LNCaP clone FGC (cell line): ENCODE results near the gene IL17A.

Experiments
- DNase-seq: peaks from one replicate; pipeline ENCODE4 v3.0.0-alpha.2; 2011; ENCODE audit warnings: low read depth
- H3K4me3 ChIP-seq: 2 replicates; pipeline ENCODE4 v1.5.1; 2011; ENCODE audit warnings: mild to moderate bottlenecking, low read depth, low read length, control low read depth
- CTCF ChIP-seq: IDR thresholded peaks from 2 replicates; pipeline ENCODE4 v1.5.1; 2012; ENCODE audit warnings: mild to moderate bottlenecking; ENCODE audit not compliant: control insufficient read depth, insufficient read depth; ENCODE audit errors: extremely low read depth

The IL17A gene

GRCh38 chr6:52231406-52232127 is 45.4 kb downstream of the IL17A start:
- no peak for TF ChIP-seq CTCF
- H3K4me3 ChIP-seq, result no peak overlapping the region
- DNase-seq, result no peak

DNA sequence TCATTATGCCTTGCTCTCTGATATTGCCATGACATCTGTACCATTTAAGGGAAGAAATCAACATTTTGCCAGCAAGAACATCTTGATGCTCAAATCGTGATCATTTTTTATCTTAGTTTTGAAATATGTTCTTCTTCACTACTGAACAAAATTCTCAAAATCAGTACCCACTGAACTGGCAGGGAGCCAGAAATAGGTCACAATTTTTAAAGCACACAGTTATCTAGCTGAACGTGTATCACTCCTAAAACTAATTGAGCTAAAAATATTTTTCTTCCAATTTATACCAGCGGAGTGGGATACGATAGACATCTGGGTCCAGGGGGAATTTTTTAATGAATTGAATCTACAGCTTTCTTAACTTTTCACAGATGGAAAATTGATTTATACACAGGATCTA is 46.8 kb downstream of the IL17A start:
- H3K4me3 ChIP-seq, result no peak overlapping the region
- no peak for DNase-seq
- no peak for TF ChIP-seq CTCF

DNA sequence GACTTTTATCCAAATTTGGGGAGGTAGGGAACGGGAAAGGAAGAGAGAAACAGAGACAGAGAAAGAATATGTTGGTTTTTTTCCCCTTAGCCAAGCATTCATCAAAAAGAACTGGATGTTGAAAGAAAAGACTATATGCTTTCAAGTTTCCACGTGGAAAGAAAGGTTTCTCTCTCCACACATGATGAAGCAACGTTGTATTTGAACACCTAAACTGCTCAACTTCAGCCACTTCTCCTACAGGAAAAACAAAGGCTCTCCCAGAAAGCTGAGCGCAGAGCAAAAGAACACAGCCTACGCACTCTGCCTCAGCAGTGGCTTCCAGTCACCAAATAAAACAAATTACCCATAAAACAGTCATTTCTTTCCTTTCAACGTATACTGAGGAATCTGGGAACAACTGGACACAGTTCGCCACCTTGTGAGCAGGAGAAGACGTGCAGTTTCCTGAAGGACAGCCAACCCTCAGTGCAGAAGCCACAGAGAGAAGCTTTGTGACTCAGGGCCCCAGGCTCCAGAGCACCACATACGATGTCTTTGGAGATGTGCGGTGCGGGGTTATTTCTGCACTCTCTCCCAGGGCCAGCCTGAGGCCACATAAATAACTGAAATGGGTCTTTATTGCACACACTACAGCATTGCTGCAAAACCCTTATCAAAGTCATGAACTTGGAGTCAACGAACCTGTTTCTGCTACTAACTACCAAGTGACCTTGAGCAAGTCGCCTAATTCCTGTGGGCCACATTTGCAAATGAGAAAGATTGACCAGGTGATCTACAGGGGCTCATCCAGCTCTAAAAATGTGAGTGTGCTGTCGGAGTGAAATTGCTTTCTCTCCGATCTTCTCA is 48.0 kb downstream of the IL17A start:
- DNase-seq, result peak; percentile 35
- peak; percentile 90 for TF ChIP-seq CTCF
- no peak overlapping the region for H3K4me3 ChIP-seq
